ENCODE measurements around the gene CD300A.

CD300A gene

DNA sequence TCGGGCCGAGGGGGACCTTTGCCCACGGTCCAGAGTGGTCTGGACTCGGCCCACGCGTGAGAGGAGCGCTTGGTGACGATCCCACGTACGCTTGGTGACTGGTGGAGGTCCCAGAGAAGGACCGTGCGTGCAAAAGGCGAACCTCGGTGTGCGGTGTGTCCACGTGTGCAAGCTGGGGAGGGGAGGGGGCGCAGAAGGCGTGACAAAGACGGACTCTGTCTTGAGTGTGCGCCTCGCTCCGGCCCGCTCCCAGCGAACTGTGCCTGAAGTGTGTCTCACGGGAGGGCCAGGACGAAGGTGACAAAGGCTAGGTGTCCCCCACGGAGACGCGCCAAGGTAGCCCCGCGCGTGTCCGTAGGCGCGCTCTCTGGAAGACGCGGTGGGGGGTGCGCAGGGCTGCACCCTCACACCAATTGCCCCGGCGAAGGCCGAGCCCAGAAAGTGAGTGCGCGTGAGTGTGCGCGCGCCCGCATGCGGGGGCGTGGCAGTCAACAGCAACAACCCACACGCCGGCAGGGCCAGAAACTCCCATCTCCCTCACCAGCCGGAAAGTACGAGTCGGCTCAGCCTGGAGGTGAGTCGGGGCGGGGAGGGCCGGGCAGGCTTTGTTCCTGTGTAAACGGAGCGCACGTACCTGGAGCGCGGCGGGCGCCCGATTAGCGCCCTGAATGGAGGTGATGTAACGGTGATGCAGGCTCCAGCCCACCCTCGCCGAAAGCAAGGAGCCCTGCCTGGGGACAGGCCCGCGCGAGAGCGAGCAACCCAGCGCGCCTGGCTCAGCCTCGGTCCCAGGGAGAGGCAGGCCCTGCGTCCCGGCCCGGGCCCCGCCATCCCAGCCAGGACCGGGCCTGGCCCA is 34.6 kb upstream of the CD300A start, which contains the start of gene GPRC5C (continued):
- TF ChIP-seq EGR2 (tag by site-specific recombination; IDR thresholded peaks at IDR 0.05; ENCODE audit: low read depth): peak; percentile 81
- no peak for TF ChIP-seq TCF7L2 (IDR thresholded peaks at IDR 0.05; ENCODE audit: borderline replicate concordance, low read depth, low read length)
- no peak; the same call in 1 of the 2 replicates for TF ChIP-seq ZNF24 (tag by site-specific recombination; IDR thresholded peaks at IDR 0.05)
- TF ChIP-seq BCL11A (tag by site-specific recombination; IDR thresholded peaks at IDR 0.05; ENCODE audit: low read depth): peak; percentile 73; the same call in 1 of the 2 replicates
- no peak for TF ChIP-seq ZNF776 (tag by site-specific recombination; IDR thresholded peaks at IDR 0.05; ENCODE audit: borderline replicate concordance)
- TF ChIP-seq ZNF214 (tag by site-specific recombination; IDR thresholded peaks at IDR 0.05; ENCODE audit: borderline replicate concordance): no peak
- TF ChIP-seq ZNF19 (tag by site-specific recombination; IDR thresholded peaks at IDR 0.05; ENCODE audit: low read depth): no peak
- no peak for TF ChIP-seq ZNF664 (tag by site-specific recombination; IDR thresholded peaks at IDR 0.05)
- peak; percentile 69 for TF ChIP-seq SP7 (tag by site-specific recombination; IDR thresholded peaks at IDR 0.05)
- TF ChIP-seq ZEB2 (tag by site-specific recombination; IDR thresholded peaks at IDR 0.05): peak; percentile 51; the same call in 1 of the 2 replicates
- TF ChIP-seq SALL2 (tag by site-specific recombination; IDR thresholded peaks at IDR 0.05; ENCODE audit: borderline replicate concordance): no peak
- TF ChIP-seq SP3 (tag by site-specific recombination; IDR thresholded peaks at IDR 0.05): peak; percentile 65
- TF ChIP-seq, protein P1, sequence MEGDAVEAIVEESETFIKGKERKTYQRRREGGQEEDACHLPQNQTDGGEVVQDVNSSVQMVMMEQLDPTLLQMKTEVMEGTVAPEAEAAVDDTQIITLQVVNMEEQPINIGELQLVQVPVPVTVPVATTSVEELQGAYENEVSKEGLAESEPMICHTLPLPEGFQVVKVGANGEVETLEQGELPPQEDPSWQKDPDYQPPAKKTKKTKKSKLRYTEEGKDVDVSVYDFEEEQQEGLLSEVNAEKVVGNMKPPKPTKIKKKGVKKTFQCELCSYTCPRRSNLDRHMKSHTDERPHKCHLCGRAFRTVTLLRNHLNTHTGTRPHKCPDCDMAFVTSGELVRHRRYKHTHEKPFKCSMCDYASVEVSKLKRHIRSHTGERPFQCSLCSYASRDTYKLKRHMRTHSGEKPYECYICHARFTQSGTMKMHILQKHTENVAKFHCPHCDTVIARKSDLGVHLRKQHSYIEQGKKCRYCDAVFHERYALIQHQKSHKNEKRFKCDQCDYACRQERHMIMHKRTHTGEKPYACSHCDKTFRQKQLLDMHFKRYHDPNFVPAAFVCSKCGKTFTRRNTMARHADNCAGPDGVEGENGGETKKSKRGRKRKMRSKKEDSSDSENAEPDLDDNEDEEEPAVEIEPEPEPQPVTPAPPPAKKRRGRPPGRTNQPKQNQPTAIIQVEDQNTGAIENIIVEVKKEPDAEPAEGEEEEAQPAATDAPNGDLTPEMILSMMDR (tag by site-specific recombination; IDR thresholded peaks at IDR 0.05): no peak
- TF ChIP-seq IKZF3 (tag by site-specific recombination; IDR thresholded peaks at IDR 0.05): peak; percentile 17; the same call in 1 of the 2 replicates
- peak; percentile 54; the same call in 1 of the 2 replicates for TF ChIP-seq ZNF391 (tag by site-specific recombination; IDR thresholded peaks at IDR 0.05; ENCODE audit: borderline replicate concordance, low read depth)
- no peak for TF ChIP-seq ZNF266 (tag by site-specific recombination; IDR thresholded peaks at IDR 0.05; ENCODE audit: low read depth)
- TF ChIP-seq ZBTB48 (tag by site-specific recombination; IDR thresholded peaks at IDR 0.05): peak; percentile 65
- no peak for TF ChIP-seq ZSCAN16 (tag by site-specific recombination; IDR thresholded peaks at IDR 0.05)
- TF ChIP-seq HOXC10 (CRISPR knock-in tag; IDR thresholded peaks at IDR 0.05): no peak
- TF ChIP-seq, protein P2, sequence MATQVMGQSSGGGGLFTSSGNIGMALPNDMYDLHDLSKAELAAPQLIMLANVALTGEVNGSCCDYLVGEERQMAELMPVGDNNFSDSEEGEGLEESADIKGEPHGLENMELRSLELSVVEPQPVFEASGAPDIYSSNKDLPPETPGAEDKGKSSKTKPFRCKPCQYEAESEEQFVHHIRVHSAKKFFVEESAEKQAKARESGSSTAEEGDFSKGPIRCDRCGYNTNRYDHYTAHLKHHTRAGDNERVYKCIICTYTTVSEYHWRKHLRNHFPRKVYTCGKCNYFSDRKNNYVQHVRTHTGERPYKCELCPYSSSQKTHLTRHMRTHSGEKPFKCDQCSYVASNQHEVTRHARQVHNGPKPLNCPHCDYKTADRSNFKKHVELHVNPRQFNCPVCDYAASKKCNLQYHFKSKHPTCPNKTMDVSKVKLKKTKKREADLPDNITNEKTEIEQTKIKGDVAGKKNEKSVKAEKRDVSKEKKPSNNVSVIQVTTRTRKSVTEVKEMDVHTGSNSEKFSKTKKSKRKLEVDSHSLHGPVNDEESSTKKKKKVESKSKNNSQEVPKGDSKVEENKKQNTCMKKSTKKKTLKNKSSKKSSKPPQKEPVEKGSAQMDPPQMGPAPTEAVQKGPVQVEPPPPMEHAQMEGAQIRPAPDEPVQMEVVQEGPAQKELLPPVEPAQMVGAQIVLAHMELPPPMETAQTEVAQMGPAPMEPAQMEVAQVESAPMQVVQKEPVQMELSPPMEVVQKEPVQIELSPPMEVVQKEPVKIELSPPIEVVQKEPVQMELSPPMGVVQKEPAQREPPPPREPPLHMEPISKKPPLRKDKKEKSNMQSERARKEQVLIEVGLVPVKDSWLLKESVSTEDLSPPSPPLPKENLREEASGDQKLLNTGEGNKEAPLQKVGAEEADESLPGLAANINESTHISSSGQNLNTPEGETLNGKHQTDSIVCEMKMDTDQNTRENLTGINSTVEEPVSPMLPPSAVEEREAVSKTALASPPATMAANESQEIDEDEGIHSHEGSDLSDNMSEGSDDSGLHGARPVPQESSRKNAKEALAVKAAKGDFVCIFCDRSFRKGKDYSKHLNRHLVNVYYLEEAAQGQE (tag by site-specific recombination; IDR thresholded peaks at IDR 0.05): no peak
- no peak for TF ChIP-seq FEZF1 (tag by site-specific recombination; IDR thresholded peaks at IDR 0.05)
- no peak for TF ChIP-seq ZNF239 (tag by site-specific recombination; IDR thresholded peaks at IDR 0.05)
- TF ChIP-seq ZNF121 (tag by site-specific recombination; IDR thresholded peaks at IDR 0.05): no peak; the same call in 1 of the 2 replicates
- TF ChIP-seq, protein P3, sequence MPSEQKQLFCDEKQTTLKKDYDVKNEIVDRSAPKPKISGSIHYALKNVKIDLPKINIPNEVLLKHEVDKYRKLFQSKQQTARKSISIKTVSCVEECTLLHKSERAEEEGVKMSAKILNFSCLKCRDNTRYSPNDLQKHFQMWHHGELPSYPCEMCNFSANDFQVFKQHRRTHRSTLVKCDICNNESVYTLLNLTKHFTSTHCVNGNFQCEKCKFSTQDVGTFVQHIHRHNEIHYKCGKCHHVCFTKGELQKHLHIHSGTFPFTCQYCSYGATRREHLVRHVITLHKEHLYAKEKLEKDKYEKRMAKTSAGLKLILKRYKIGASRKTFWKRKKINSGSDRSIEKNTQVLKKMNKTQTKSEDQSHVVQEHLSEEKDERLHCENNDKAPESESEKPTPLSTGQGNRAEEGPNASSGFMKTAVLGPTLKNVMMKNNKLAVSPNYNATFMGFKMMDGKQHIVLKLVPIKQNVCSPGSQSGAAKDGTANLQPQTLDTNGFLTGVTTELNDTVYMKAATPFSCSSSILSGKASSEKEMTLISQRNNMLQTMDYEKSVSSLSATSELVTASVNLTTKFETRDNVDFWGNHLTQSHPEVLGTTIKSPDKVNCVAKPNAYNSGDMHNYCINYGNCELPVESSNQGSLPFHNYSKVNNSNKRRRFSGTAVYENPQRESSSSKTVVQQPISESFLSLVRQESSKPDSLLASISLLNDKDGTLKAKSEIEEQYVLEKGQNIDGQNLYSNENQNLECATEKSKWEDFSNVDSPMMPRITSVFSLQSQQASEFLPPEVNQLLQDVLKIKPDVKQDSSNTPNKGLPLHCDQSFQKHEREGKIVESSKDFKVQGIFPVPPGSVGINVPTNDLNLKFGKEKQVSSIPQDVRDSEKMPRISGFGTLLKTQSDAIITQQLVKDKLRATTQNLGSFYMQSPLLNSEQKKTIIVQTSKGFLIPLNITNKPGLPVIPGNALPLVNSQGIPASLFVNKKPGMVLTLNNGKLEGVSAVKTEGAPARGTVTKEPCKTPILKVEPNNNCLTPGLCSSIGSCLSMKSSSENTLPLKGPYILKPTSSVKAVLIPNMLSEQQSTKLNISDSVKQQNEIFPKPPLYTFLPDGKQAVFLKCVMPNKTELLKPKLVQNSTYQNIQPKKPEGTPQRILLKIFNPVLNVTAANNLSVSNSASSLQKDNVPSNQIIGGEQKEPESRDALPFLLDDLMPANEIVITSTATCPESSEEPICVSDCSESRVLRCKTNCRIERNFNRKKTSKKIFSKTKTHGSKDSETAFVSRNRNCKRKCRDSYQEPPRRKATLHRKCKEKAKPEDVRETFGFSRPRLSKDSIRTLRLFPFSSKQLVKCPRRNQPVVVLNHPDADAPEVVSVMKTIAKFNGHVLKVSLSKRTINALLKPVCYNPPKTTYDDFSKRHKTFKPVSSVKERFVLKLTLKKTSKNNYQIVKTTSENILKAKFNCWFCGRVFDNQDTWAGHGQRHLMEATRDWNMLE (tag by site-specific recombination; conservative IDR thresholded peaks at IDR 0.05; ENCODE audit: low read depth): no peak
- no peak for TF ChIP-seq ZFP3 (tag by site-specific recombination; IDR thresholded peaks at IDR 0.05; ENCODE audit: low read depth)
- TF ChIP-seq GFI1B (tag by site-specific recombination; IDR thresholded peaks at IDR 0.05): no peak
- TF ChIP-seq, protein P4, sequence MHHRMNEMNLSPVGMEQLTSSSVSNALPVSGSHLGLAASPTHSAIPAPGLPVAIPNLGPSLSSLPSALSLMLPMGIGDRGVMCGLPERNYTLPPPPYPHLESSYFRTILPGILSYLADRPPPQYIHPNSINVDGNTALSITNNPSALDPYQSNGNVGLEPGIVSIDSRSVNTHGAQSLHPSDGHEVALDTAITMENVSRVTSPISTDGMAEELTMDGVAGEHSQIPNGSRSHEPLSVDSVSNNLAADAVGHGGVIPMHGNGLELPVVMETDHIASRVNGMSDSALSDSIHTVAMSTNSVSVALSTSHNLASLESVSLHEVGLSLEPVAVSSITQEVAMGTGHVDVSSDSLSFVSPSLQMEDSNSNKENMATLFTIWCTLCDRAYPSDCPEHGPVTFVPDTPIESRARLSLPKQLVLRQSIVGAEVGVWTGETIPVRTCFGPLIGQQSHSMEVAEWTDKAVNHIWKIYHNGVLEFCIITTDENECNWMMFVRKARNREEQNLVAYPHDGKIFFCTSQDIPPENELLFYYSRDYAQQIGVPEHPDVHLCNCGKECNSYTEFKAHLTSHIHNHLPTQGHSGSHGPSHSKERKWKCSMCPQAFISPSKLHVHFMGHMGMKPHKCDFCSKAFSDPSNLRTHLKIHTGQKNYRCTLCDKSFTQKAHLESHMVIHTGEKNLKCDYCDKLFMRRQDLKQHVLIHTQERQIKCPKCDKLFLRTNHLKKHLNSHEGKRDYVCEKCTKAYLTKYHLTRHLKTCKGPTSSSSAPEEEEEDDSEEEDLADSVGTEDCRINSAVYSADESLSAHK (tag by site-specific recombination; IDR thresholded peaks at IDR 0.05): peak; percentile 76
